ENCODE results near the gene STAT6.

Gene STAT6

GRCh38 chr12:57158665-57159064 lies 47.5 kb upstream of the STAT6 start:
- H4K12ac ChIP-seq (ENCODE audit: low read depth, low read length): no peak overlapping the region
- H3K36me3 ChIP-seq (ENCODE audit: control insufficient read depth in 1 of 2, insufficient read depth in 2 of 2, low read length in 2 of 2): peaks cover 77 to 88% of the 10 kb centered on the region in 2 experiments
- H3K4ac ChIP-seq (ENCODE audit: low read depth, low read length): no peak overlapping the region
- no peak overlapping the region for H2AFZ ChIP-seq (ENCODE audit: insufficient read depth, low read length, poor library complexity)
- no peak overlapping the region for H2AK5ac ChIP-seq (ENCODE audit: low read length)
- no peak overlapping the region for H3K23ac ChIP-seq (ENCODE audit: low read length)
- no peak overlapping the region for H3K9ac ChIP-seq (ENCODE audit: low read length)
- no peak overlapping the region for H3K18ac ChIP-seq (ENCODE audit: low read length)
- H3K4me2 ChIP-seq (ENCODE audit: low read length): no peak overlapping the region
- H3K27me3 ChIP-seq (ENCODE audit: insufficient read depth, low read length): no peaks in the 10 kb centered on the region
- H2BK5ac ChIP-seq (ENCODE audit: low read depth, low read length, poor library complexity): no peak overlapping the region
- H3K4me1 ChIP-seq (ENCODE audit: control insufficient read depth in 1 of 2, insufficient read depth in 2 of 2, low read length in 2 of 2): no peaks in the 10 kb centered on the region
- H4K8ac ChIP-seq (ENCODE audit: low read depth, low read length): no peak overlapping the region
- H3K14ac ChIP-seq (ENCODE audit: low read length): no peak overlapping the region
- WGBS (ENCODE audit: extremely low coverage, insufficient coverage, insufficient read length): no CpG with 5 or more reads among the region's 4 CpGs
- H2BK120ac ChIP-seq (ENCODE audit: insufficient read depth, low read length, poor library complexity): no peak overlapping the region
- H3K4me3 ChIP-seq (ENCODE audit: low read depth, low read length): no peak overlapping the region
- no peaks in the 10 kb centered on the region for H3K79me1 ChIP-seq (ENCODE audit: low read length)
- no peak overlapping the region for H3K27ac ChIP-seq (ENCODE audit: low read depth, low read length)
- H2BK12ac ChIP-seq (ENCODE audit: low read length): no peak overlapping the region
- H3K79me2 ChIP-seq (ENCODE audit: control insufficient read depth, insufficient read depth, low read length, poor library complexity): no peaks in the 10 kb centered on the region
- H3K9me3 ChIP-seq (ENCODE audit: insufficient read depth, low read depth, low read length): peaks cover 3% of the 10 kb centered on the region
- H4K91ac ChIP-seq (ENCODE audit: low read depth, low read length): no peak overlapping the region
- no peak for DNase-seq

- Histone ChIP-seq H2AK5ac (ENCODE audit: low read length) (no peak overlapping the region), H4K12ac (ENCODE audit: low read depth, low read length) (no peak overlapping the region), H3K4me3 (ENCODE audit: low read depth, low read length) (no peak overlapping the region), H2AFZ (ENCODE audit: insufficient read depth, low read length, poor library complexity) (no peak overlapping the region), H3K4me1 (ENCODE audit: control insufficient read depth in 1 of 2, insufficient read depth in 2 of 2, low read length in 2 of 2) (no peaks in the 10 kb centered on the region), H2BK5ac (ENCODE audit: low read depth, low read length, poor library complexity) (no peak overlapping the region), H3K14ac (ENCODE audit: low read length) (no peak overlapping the region), H2BK12ac (ENCODE audit: low read length) (no peak overlapping the region), H3K27ac (ENCODE audit: low read depth, low read length) (no peak overlapping the region), H3K4ac (ENCODE audit: low read depth, low read length) (no peak overlapping the region), H4K8ac (ENCODE audit: low read depth, low read length) (no peak overlapping the region), H3K23ac (ENCODE audit: low read length) (no peak overlapping the region), H3K4me2 (ENCODE audit: low read length) (no peak overlapping the region), H3K9me3 (ENCODE audit: insufficient read depth, low read depth, low read length) (peaks cover 3% of the 10 kb centered on the region), H3K27me3 (ENCODE audit: insufficient read depth, low read length) (no peaks in the 10 kb centered on the region), H3K9ac (ENCODE audit: low read length) (no peak overlapping the region), H4K91ac (ENCODE audit: low read depth, low read length) (no peak overlapping the region), H3K79me1 (ENCODE audit: low read length) (no peaks in the 10 kb centered on the region), H3K79me2 (ENCODE audit: control insufficient read depth, insufficient read depth, low read length, poor library complexity) (no peaks in the 10 kb centered on the region), H2BK120ac (ENCODE audit: insufficient read depth, low read length, poor library complexity) (no peak overlapping the region), H3K18ac (ENCODE audit: low read length) (no peak overlapping the region), H3K36me3 (ENCODE audit: control insufficient read depth in 1 of 2, insufficient read depth in 2 of 2, low read length in 2 of 2) (peaks cover 80 to 91% of the 10 kb centered on the region in 2 experiments)
- no CpG with 5 or more reads among the region's 16 CpGs for WGBS (ENCODE audit: extremely low coverage, insufficient coverage, insufficient read length)
- DNase-seq: no peak
Observed at GRCh38 chr12:57158186-57158585, 47.0 kb upstream of the STAT6 start.

DNA sequence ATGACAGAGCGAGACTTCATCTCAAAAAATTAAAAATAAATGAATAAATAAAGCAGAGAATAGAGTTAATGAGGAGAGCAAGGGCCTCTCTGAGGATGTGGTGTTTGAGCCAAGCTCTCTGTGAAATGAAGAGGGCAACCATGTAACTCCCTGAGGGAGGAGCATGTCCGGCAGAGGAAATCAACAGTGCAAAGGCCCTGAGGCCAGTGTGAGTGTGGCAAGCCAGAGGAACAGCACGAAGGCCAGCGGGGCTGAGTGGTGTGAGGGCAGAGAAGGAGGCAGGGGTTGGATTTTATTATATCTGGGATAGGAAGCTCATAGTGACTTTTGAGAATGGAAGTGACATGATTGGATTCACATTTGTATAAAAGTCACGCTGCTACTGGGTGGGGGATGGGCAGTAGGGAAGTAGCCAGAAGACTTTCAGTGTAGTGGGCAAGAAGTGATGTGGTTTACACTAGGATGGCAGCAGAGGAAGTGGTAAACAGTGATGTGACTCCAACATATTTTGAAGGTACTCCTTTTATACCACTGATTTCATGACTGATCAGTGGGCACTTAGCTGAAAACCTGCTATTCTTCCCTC lies 46.5 kb upstream of the STAT6 start:
- Histone ChIP-seq H3K9me3 (ENCODE audit: insufficient read depth, low read depth, low read length) (peaks cover 2% of the 10 kb centered on the region), H2BK120ac (ENCODE audit: insufficient read depth, low read length, poor library complexity) (no peak overlapping the region), H3K4me1 (ENCODE audit: control insufficient read depth in 1 of 2, insufficient read depth in 2 of 2, low read length in 2 of 2) (no peaks in the 10 kb centered on the region), H2BK5ac (ENCODE audit: low read depth, low read length, poor library complexity) (no peak overlapping the region), H3K4ac (ENCODE audit: low read depth, low read length) (no peak overlapping the region), H2AK5ac (ENCODE audit: low read length) (no peak overlapping the region), H3K27ac (ENCODE audit: low read depth, low read length) (no peak overlapping the region), H4K8ac (ENCODE audit: low read depth, low read length) (no peak overlapping the region), H3K79me1 (ENCODE audit: low read length) (no peaks in the 10 kb centered on the region), H4K91ac (ENCODE audit: low read depth, low read length) (no peak overlapping the region), H2BK12ac (ENCODE audit: low read length) (no peak overlapping the region), H3K23ac (ENCODE audit: low read length) (no peak overlapping the region), H3K9ac (ENCODE audit: low read length) (no peak overlapping the region), H3K27me3 (ENCODE audit: insufficient read depth, low read length) (no peaks in the 10 kb centered on the region), H3K18ac (ENCODE audit: low read length) (no peak overlapping the region), H3K4me2 (ENCODE audit: low read length) (no peak overlapping the region), H4K12ac (ENCODE audit: low read depth, low read length) (no peak overlapping the region), H3K14ac (ENCODE audit: low read length) (no peak overlapping the region), H3K36me3 (ENCODE audit: control insufficient read depth in 1 of 2, insufficient read depth in 2 of 2, low read length in 2 of 2) (peaks cover 79 to 88% of the 10 kb centered on the region in 2 experiments), H3K79me2 (ENCODE audit: control insufficient read depth, insufficient read depth, low read length, poor library complexity) (no peaks in the 10 kb centered on the region), H2AFZ (ENCODE audit: insufficient read depth, low read length, poor library complexity) (no peak overlapping the region), H3K4me3 (ENCODE audit: low read depth, low read length) (no peak overlapping the region)
- no CpG with 5 or more reads among the region's 5 CpGs for WGBS (ENCODE audit: extremely low coverage, insufficient coverage, insufficient read length)
- DNase-seq: no peak

- Histone ChIP-seq H3K18ac (ENCODE audit: low read length) (no peak overlapping the region), H4K91ac (ENCODE audit: low read depth, low read length) (no peak overlapping the region), H3K9me3 (ENCODE audit: insufficient read depth, low read depth, low read length) (peaks cover 1% of the 10 kb centered on the region), H3K27me3 (ENCODE audit: insufficient read depth, low read length) (no peaks in the 10 kb centered on the region), H3K4me2 (ENCODE audit: low read length) (no peak overlapping the region), H2BK120ac (ENCODE audit: insufficient read depth, low read length, poor library complexity) (no peak overlapping the region), H2AFZ (ENCODE audit: insufficient read depth, low read length, poor library complexity) (no peak overlapping the region), H4K12ac (ENCODE audit: low read depth, low read length) (no peak overlapping the region), H3K79me1 (ENCODE audit: low read length) (no peaks in the 10 kb centered on the region), H3K4me3 (ENCODE audit: low read depth, low read length) (no peak overlapping the region), H3K27ac (ENCODE audit: low read depth, low read length) (no peak overlapping the region), H2AK5ac (ENCODE audit: low read length) (no peak overlapping the region), H3K14ac (ENCODE audit: low read length) (no peak overlapping the region), H2BK12ac (ENCODE audit: low read length) (no peak overlapping the region), H3K36me3 (ENCODE audit: control insufficient read depth in 1 of 2, insufficient read depth in 2 of 2, low read length in 2 of 2) (peaks cover 79 to 87% of the 10 kb centered on the region in 2 experiments), H3K9ac (ENCODE audit: low read length) (no peak overlapping the region), H3K4ac (ENCODE audit: low read depth, low read length) (no peak overlapping the region), H3K4me1 (ENCODE audit: control insufficient read depth in 1 of 2, insufficient read depth in 2 of 2, low read length in 2 of 2) (no peaks in the 10 kb centered on the region), H4K8ac (ENCODE audit: low read depth, low read length) (no peak overlapping the region), H3K23ac (ENCODE audit: low read length) (no peak overlapping the region), H2BK5ac (ENCODE audit: low read depth, low read length, poor library complexity) (no peak overlapping the region), H3K79me2 (ENCODE audit: control insufficient read depth, insufficient read depth, low read length, poor library complexity) (no peaks in the 10 kb centered on the region)
- DNase-seq: no peak
- no CpG with 5 or more reads among the region's 16 CpGs for WGBS (ENCODE audit: extremely low coverage, insufficient coverage, insufficient read length)
Observed at GRCh38 chr12:57156701-57157403, 45.7 kb upstream of the STAT6 start.

Data from trophoblast cell (in vitro differentiated cells and primary cell).